Heart right ventricle (tissue), 16 donors: ENCODE results near the gene RPS3. TPM values are rescaled to one million over a fixed set of nuclear protein-coding genes. Genes with fewer than 3 reads are reported as not detected.
"Not testable (repeated sequence)": the region's sequence is repeated elsewhere in the genome, so short reads cannot be mapped to it uniquely, and the experiment has no call there.

Experiments used
- ATAC-seq, 8 donors: fragments of 200-7000 bp; cut with Tn5 transposase; one replicate each; pipeline ENCODE4 v1.9.1; 2020; ENCODE audit warnings: mild to moderate bottlenecking in 8 of 8, moderate library complexity in 8 of 8, moderate number of reproducible peaks in 1 of 8
- DNase-seq, 2 donors: peaks; one replicate each; pipeline ENCODE4 v3.0.0-alpha.2; 2020
- H3K27ac ChIP-seq, 10 donors: fragments of 200-600 bp; sonication (generic) in 2 of 10; one replicate each; pipeline versions ENCODE4 v1.5.0 to v1.8.0; 2020 to 2022; ENCODE audit warnings: mild to moderate bottlenecking in 3 of 10
- H3K27me3 ChIP-seq, 7 donors: fragments of 200-600 bp; one replicate each; pipeline ENCODE4 v1.8.0; 2021 to 2022; ENCODE audit warnings: mild to moderate bottlenecking in 2 of 7
- H3K36me3 ChIP-seq, 9 donors: fragments of 200-600 bp; sonication (generic) in 1 of 9; one replicate each; pipeline versions ENCODE4 v1.5.0 to v1.8.0; 2020 to 2022; ENCODE audit warnings: mild to moderate bottlenecking in 2 of 9
- H3K4me1 ChIP-seq, 9 donors: fragments of 200-600 bp; sonication (generic) in 1 of 9; one replicate each; pipeline versions ENCODE4 v1.5.0 to v1.8.0; 2020 to 2022; ENCODE audit warnings: mild to moderate bottlenecking in 4 of 9
- H3K4me3 ChIP-seq, 10 donors: fragments of 200-600 bp; sonication (generic) in 2 of 10; one replicate each; pipeline versions ENCODE4 v1.5.0 to v1.8.0; 2020 to 2022; ENCODE audit warnings: mild to moderate bottlenecking in 7 of 10, moderate library complexity in 2 of 10
- H3K9me3 ChIP-seq, 11 donors: fragments of 200-600 bp in 10 of 11; sonication (generic) in 2 of 11; one replicate each; pipeline versions ENCODE4 v1.5.0 to v1.8.0; 2013 to 2022; ENCODE audit warnings: mild to moderate bottlenecking in 2 of 11, control low read depth in 1 of 11, moderate library complexity in 1 of 11
- WGBS, 2 donors: extraction: QIAGEN DNeasy Blood & Tissue Kit; methylation state at CpG; one replicate each; pipeline ENCODE4 v1.1.7; 2013; ENCODE audit warnings: inconsistent platforms in 1 of 2; 5-methylcytosine and 5-hydroxymethylcytosine counted together
- intact Hi-C, 10 donors: fragments of 100-400 bp; cut with DNase I; formaldehyde crosslinking; loops; one replicate each; pipeline versions ENCODE4 v1.11.1 to v1.14.2; 2022
- polyA plus RNA-seq, 2 donors: library from polyadenylated mRNA; stranded (reverse); fragments of 200-250 nt; gene quantifications; one replicate each; pipeline ENCODE4 v1.2.3, GENCODE V29; 2013
- total RNA-seq, 10 donors: library from RNA; stranded (reverse); fragmentation: NEBNext Ultra II Directional in 3 of 10; extraction: Animal tissue kit (Norgen Biotek cat#: 25700) in 3 of 10; gene quantifications; one replicate each; pipeline versions ENCODE4 v1.2.1 to v1.2.4, GENCODE V29; 2021 to 2023
- TF ChIP-seq, protein P1 (sequence below), 9 donors: fragments of 200-600 bp; sonication (generic) in 2 of 9; IDR thresholded peaks; one replicate each; pipeline versions ENCODE4 v1.5.0 to v1.8.0; 2021 to 2022; ENCODE audit warnings: antibody characterized with exemption in 9 of 9, mild to moderate bottlenecking in 5 of 9, moderate library complexity in 1 of 9
- donor health status: Arrhythmogenic right ventricular cardiomyopathy.
- donor health status: ischemic (EF 13 %, LVEDD 7.1; RV severe dilation, severe dysfunction).
- donor health status: healthy with polysubstance abuse.
- donor health status: DM: no; HTN: yes; CAD: no.
- donor health status: DM: no; HTN: no; CAD: no.
- donor health status: ischemic (EF 25% LVEDD 6.9; RV normal size, moderate dysfunction).
- donor health status: ischemic (EF 25% LVEDD 5.7; RV mildly dilated, moderate dysfunction).
- donor health status: healthy.
- donor health status: DM: yes; HTN: yes; CAD: no.
- donor health status: Ischemic cardiomyopathy.
- donor health status: ischemic (EF 35%, LVEDD 5.7; RV mildly dilated, moderate dysfunction).
- donor health status: nonischemic (EF 11% LVEDD 7.7; RV severe dilation, severe dysfunction).
- donor health status: DM: yes; HTN: yes; CAD: no.
- donor health status: PGD.
- donor health status: ischemic (EF 29% LVEDD 5.4; RV normal size, mild dysfunction).
- donor health status: nonischemic (EF 23%, LVEDD 6.1; RV moderate dilation, normal function).

RPS3 gene
- total and polyA plus RNA-seq, 12 donors = 698 to 1,945 (median 939) TPM

DNA sequence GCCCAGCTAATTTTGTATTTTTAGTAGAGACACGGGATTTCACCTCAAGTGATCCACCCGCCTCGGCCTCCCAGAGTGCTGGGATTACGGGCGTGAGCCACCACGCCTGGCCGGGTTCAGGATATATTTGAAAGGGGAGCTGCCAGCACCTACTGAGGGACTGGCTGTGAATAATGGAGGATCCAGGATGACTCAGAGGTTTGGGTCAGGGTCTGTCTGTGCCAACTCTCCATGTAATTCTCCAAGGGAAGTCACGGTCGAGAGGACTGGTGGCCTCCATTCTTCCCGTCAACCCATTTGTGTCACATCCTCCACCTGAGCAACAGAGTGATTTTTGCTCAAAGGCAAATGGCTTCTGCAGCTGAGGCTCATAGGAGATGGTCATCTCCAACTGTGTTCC is 44.3 kb upstream of the RPS3 start:
- WGBS, 2 donors = 81 to 86% methylated on average over 10 of the region's 10 CpGs
- no peak for ATAC-seq

DNA sequence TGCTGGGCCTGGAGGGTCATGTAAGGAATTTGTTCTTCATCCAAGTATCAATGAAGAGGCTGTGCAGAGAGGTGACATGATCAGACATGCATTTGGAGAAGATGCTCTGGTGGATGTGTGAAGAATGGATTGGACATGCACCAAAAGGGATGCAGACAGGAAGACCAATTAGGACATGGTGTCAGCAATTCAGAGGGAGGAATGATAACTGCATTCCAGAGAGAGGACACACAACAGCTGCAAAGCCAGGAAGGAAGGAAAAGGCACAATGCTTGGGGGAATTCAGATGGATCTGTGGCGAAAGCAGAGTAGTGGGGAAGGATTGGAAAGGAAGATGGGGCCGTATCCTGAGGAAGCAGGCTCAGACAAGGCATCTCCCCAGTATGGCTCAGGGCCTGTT is 42.7 kb upstream of the RPS3 start:
- H3K27ac ChIP-seq = no peak overlapping the region
- H3K9me3 ChIP-seq = no peaks in the 10 kb centered on the region
- no peaks in the 10 kb centered on the region for H3K27me3 ChIP-seq
- DNase-seq (no peak), ATAC-seq (no peak)
- H3K4me1 ChIP-seq = peaks cover 0 to 15% (median 6%) of the 10 kb centered on the region in 9 donors
- H3K36me3 ChIP-seq = no peaks in the 10 kb centered on the region
- no peak overlapping the region for H3K4me3 ChIP-seq
- intact Hi-C loops = no loop called here
- TF ChIP-seq, protein P1, sequence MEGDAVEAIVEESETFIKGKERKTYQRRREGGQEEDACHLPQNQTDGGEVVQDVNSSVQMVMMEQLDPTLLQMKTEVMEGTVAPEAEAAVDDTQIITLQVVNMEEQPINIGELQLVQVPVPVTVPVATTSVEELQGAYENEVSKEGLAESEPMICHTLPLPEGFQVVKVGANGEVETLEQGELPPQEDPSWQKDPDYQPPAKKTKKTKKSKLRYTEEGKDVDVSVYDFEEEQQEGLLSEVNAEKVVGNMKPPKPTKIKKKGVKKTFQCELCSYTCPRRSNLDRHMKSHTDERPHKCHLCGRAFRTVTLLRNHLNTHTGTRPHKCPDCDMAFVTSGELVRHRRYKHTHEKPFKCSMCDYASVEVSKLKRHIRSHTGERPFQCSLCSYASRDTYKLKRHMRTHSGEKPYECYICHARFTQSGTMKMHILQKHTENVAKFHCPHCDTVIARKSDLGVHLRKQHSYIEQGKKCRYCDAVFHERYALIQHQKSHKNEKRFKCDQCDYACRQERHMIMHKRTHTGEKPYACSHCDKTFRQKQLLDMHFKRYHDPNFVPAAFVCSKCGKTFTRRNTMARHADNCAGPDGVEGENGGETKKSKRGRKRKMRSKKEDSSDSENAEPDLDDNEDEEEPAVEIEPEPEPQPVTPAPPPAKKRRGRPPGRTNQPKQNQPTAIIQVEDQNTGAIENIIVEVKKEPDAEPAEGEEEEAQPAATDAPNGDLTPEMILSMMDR (IDR thresholded peaks at IDR 0.05) = no peak
- WGBS, 2 donors = 53 to 66% methylated on average over 2 of the region's 2 CpGs

More for the DNA sequence above, 44.3 kb upstream of the RPS3 start:
- no peak overlapping the region for H3K4me3 ChIP-seq
- no peaks in the 10 kb centered on the region for H3K36me3 ChIP-seq
- no peaks in the 10 kb centered on the region for H3K27me3 ChIP-seq
- peaks cover under 1 to 28% (median 16%) of the 10 kb centered on the region in 9 donors for H3K4me1 ChIP-seq
- no peak for DNase-seq
- TF ChIP-seq, protein P1 (IDR thresholded peaks at IDR 0.05) = no peak
- H3K27ac ChIP-seq = no peak overlapping the region
- intact Hi-C loops = no loop called here
- no peaks in the 10 kb centered on the region for H3K9me3 ChIP-seq

DNA sequence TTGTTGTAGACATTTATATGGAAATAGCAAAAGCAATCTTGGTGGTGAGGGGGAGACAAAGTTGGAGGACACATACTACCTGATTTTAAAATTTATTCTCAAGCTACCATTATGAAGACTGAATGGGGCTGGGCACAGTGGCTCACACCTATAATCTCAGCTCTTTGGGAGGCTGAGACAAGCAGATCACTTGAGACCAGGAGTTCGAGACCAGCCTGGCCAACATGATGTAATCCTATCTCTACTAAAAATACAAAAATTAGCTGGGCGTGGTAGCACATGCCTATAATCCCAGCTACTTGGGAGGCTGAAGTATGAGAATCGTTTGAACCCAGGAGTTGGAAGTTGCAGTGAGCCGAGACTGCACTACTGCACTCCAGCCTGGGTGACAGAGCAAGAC is 37.0 kb upstream of the RPS3 start:
- DNase-seq, intact Hi-C loops, H3K27ac ChIP-seq, H3K4me1 ChIP-seq, H3K4me3 ChIP-seq, H3K36me3 ChIP-seq, ATAC-seq, H3K27me3 ChIP-seq, H3K9me3 ChIP-seq: not testable (repeated sequence)
- 81 to 86% methylated on average over 4 of the region's 4 CpGs for WGBS, 2 donors

DNA sequence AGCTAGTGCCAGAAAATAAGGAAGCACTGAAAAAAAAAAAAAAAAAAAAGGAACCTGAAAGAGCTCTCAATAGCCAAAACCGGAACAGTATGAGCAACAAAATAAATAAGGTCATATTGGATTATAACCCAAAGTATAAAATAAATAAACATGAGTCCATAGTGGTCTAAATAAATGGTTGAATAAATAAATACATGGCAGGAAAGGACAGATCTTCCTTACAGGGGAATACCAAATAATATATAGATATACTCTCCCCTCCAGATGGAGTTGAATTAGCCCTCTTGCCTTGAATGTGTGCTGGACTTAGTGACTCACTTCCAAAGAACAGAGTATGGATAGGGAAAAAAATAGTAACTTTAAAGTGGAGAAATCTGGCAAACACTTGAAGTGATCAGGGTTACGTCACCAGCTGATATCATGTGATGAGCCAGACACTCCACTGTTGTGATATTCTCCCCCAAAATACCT is 33.6 kb upstream of the RPS3 start:
- intact Hi-C loops = no loop called here
- no peaks in the 10 kb centered on the region for H3K27me3 ChIP-seq
- DNase-seq (no peak), ATAC-seq (peak in 2 of 8 donors; percentile 21 to 42)
- TF ChIP-seq, protein P1 (IDR thresholded peaks at IDR 0.05) = no peak
- H3K27ac ChIP-seq = peak overlapping the region in 1 of 10 donors; percentile 73
- no peak overlapping the region for H3K4me3 ChIP-seq
- H3K9me3 ChIP-seq = peaks cover 0 to 22% (median 0%) of the 10 kb centered on the region in 11 donors
- peaks cover 0 to 29% (median 0%) of the 10 kb centered on the region in 9 donors for H3K4me1 ChIP-seq
- WGBS, 2 donors = 52 to 56% methylated on average over 2 of the region's 2 CpGs
- H3K36me3 ChIP-seq = no peaks in the 10 kb centered on the region

DNA sequence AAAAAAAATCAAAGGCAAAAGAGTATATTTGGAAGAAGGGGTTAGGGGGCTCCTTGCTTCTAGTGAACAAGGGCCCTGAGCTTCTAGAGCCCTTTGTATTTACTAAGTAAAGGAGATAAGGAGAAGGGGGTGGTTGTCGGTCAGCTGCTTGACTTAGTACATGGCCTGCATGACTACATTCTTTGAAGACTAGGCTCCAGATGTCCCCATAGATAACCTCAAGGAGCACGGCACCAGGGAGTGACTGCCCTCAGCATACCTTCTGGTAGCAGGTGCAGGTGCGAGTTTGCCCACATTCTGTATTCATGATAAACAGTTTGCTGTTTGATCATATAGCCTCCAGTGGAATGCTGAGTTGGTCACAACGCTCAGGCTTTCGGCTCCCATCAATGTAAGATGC is 32.5 kb upstream of the RPS3 start:
- H3K4me3 ChIP-seq, H3K27me3 ChIP-seq, DNase-seq, intact Hi-C loops, H3K36me3 ChIP-seq, ATAC-seq, H3K27ac ChIP-seq: not testable (repeated sequence)
- peaks cover 0 to 32% (median 0%) of the 10 kb centered on the region in 9 donors for H3K4me1 ChIP-seq
- peaks cover 0 to 22% (median 0%) of the 10 kb centered on the region in 11 donors for H3K9me3 ChIP-seq
- WGBS, 2 donors = 92% methylated on average over 5 of the region's 5 CpGs
